ENCODE data around the gene NSD1. TPM values are rescaled to one million over a fixed set of nuclear protein-coding genes. Genes with fewer than 3 reads are reported as not detected.

The NSD1 gene
- total RNA-seq, 2 experiments from 2014 or later = 96.2 to 101 TPM

- Mint-ChIP-seq H3K36me3 (peaks cover 13% of the 10 kb centered on the region), H3K27ac (peak within 1 kb of the TSS; percentile 98), H3K4me1 (peaks cover 32% of the 10 kb centered on the region), H3K9me3 (no peaks in the 10 kb centered on the region), H3K4me3 (peak within 1 kb of the TSS; percentile 100), H3K27me3 (no peaks in the 10 kb centered on the region)
- ATAC-seq (ENCODE audit: low read depth) (peak; percentile 82), DNase-seq (peak; percentile 97)
- POLR2A ChIA-PET = interaction anchor here (0.6 to 4.2 kb wide), 20 partner anchors 11 to 775 kb away, joined by 3 to 51 read pairs (median 4); partner anchors contain the start of genes GRK6, LMAN2, NSD1 and PRELID1
Observed at GRCh38 chr5:177311723-177312648, 178.4 kb downstream of the NSD1 start, which contains the start of gene MXD3. Gene MXD3, minus strand, starts transcription at chr5:177311898. Its CDS starts 68 bp downstream, at chr5:177311830.

GRCh38 chr5:177312649-177313181, 179.1 kb downstream of the NSD1 start:
- Mint-ChIP-seq H3K9me3 (no peaks in the 10 kb centered on the region), H3K4me3 (peak overlapping the region; percentile 100), H3K27ac (peak overlapping the region; percentile 94), H3K36me3 (peaks cover 12% of the 10 kb centered on the region), H3K4me1 (peaks cover 34% of the 10 kb centered on the region), H3K27me3 (no peaks in the 10 kb centered on the region)
- peak; percentile 34 for ATAC-seq (ENCODE audit: low read depth)
- DNase-seq = peak; percentile 70
- POLR2A ChIA-PET = interaction anchor here (0.6 to 4.2 kb wide), 20 partner anchors 11 to 775 kb away, joined by 3 to 51 read pairs (median 4); partner anchors contain the start of genes LMAN2, NSD1, PRELID1 and PRR7

GRCh38 chr5:177313561-177314259, 180.1 kb downstream of the NSD1 start:
- Mint-ChIP-seq H3K4me1 (peaks cover 34% of the 10 kb centered on the region), H3K4me3 (peak overlapping the region; percentile 100), H3K36me3 (peaks cover 12% of the 10 kb centered on the region), H3K9me3 (no peaks in the 10 kb centered on the region), H3K27ac (peak overlapping the region; percentile 58), H3K27me3 (no peaks in the 10 kb centered on the region)
- POLR2A ChIA-PET = interaction anchor here (0.9 to 4.2 kb wide), 8 partner anchors 12 to 225 kb away, joined by 3 to 51 read pairs (median 14); partner anchors contain the start of genes LMAN2, NSD1, PRELID1 and RAB24
- no peak for ATAC-seq (ENCODE audit: low read depth)
- no peak for DNase-seq

GRCh38 chr5:177314376-177315342, 181.1 kb downstream of the NSD1 start:
- Mint-ChIP-seq H3K27me3 (no peaks in the 10 kb centered on the region), H3K36me3 (peaks cover 14% of the 10 kb centered on the region)
- POLR2A ChIA-PET = interaction anchor here (1.5 kb wide), 1 partner anchor 37 kb away, joined by 4 read pairs; the partner anchor contains the start of gene LMAN2

GRCh38 chr5:177315411-177315810, 181.8 kb downstream of the NSD1 start:
- ATAC-seq (ENCODE audit: low read depth) (no peak), DNase-seq (no peak)
- POLR2A ChIA-PET = interaction anchor here (0.6 to 1.5 kb wide), 4 partner anchors 16 to 205 kb away, joined by 3 to 5 read pairs (median 4); partner anchors contain the start of gene LMAN2
- Mint-ChIP-seq H3K4me3 (no peak overlapping the region), H3K36me3 (peaks cover 15% of the 10 kb centered on the region), H3K27ac (no peak overlapping the region), H3K27me3 (no peaks in the 10 kb centered on the region), H3K4me1 (peaks cover 34% of the 10 kb centered on the region), H3K9me3 (no peaks in the 10 kb centered on the region)

More at GRCh38 chr5:177314376-177315342, 181.1 kb downstream of the NSD1 start:
- H3K4me1 Mint-ChIP-seq = peaks cover 31% of the 10 kb centered on the region
- no peak overlapping the region for H3K4me3 Mint-ChIP-seq
- ATAC-seq (ENCODE audit: low read depth) = no peak
- no peak for DNase-seq
- no peak overlapping the region for H3K27ac Mint-ChIP-seq
- no peaks in the 10 kb centered on the region for H3K9me3 Mint-ChIP-seq

- H3K4me1 Mint-ChIP-seq = peaks cover 30% of the 10 kb centered on the region
- H3K36me3 Mint-ChIP-seq = peaks cover 13% of the 10 kb centered on the region
- DNase-seq = no peak
- no peaks in the 10 kb centered on the region for H3K27me3 Mint-ChIP-seq
- ATAC-seq (ENCODE audit: low read depth) = no peak
- no peak overlapping the region for H3K4me3 Mint-ChIP-seq
- POLR2A ChIA-PET = interaction anchor here (0.6 to 1.5 kb wide), 4 partner anchors 16 to 204 kb away, joined by 3 to 5 read pairs (median 4); partner anchors contain the start of gene LMAN2
- no peaks in the 10 kb centered on the region for H3K9me3 Mint-ChIP-seq
- H3K27ac Mint-ChIP-seq = no peak overlapping the region
Observed at GRCh38 chr5:177316005-177316404, 182.4 kb downstream of the NSD1 start.

GRCh38 chr5:177317959-177318377, 184.4 kb downstream of the NSD1 start:
- DNase-seq (peak; percentile 71), ATAC-seq (ENCODE audit: low read depth) (peak; percentile 63)
- Mint-ChIP-seq H3K27ac (no peak overlapping the region), H3K9me3 (no peaks in the 10 kb centered on the region), H3K27me3 (no peaks in the 10 kb centered on the region), H3K4me1 (peaks cover 31% of the 10 kb centered on the region), H3K4me3 (no peak overlapping the region), H3K36me3 (peaks cover 16% of the 10 kb centered on the region)
- POLR2A ChIA-PET = no interaction called here

GRCh38 chr5:177319913-177320588, 186.5 kb downstream of the NSD1 start:
- Mint-ChIP-seq H3K4me1 (peaks cover 36% of the 10 kb centered on the region), H3K4me3 (no peak overlapping the region), H3K9me3 (no peaks in the 10 kb centered on the region), H3K27me3 (no peaks in the 10 kb centered on the region), H3K36me3 (peaks cover 24% of the 10 kb centered on the region), H3K27ac (no peak overlapping the region)
- DNase-seq (no peak), ATAC-seq (ENCODE audit: low read depth) (peak; percentile 49)
- POLR2A ChIA-PET = interaction anchor here (0.6 to 1.4 kb wide), 6 partner anchors 8 to 136 kb away, joined by 3 to 5 read pairs (median 4); no protein-coding TSS in a partner anchor

GRCh38 chr5:177320879-177321278, 187.3 kb downstream of the NSD1 start:
- DNase-seq = no peak
- no peak for ATAC-seq (ENCODE audit: low read depth)
- Mint-ChIP-seq H3K27me3 (no peaks in the 10 kb centered on the region), H3K4me1 (peaks cover 40% of the 10 kb centered on the region), H3K9me3 (no peaks in the 10 kb centered on the region), H3K4me3 (no peak overlapping the region), H3K36me3 (peaks cover 26% of the 10 kb centered on the region), H3K27ac (no peak overlapping the region)
- POLR2A ChIA-PET = no interaction called here

GRCh38 chr5:177325868-177326381, 192.4 kb downstream of the NSD1 start:
- Mint-ChIP-seq H3K27ac (no peak overlapping the region), H3K27me3 (no peaks in the 10 kb centered on the region), H3K36me3 (peaks cover 19% of the 10 kb centered on the region), H3K9me3 (no peaks in the 10 kb centered on the region), H3K4me1 (peaks cover 25% of the 10 kb centered on the region), H3K4me3 (no peak overlapping the region)
- POLR2A ChIA-PET = interaction anchor here (1.1 kb wide), 1 partner anchor 13 kb away, joined by 3 read pairs; no protein-coding TSS in a partner anchor
- DNase-seq (no peak), ATAC-seq (ENCODE audit: low read depth) (no peak)

Measured in activated naive CD8-positive, alpha-beta T cell treated with anti-CD3 and anti-CD28 coated beads, Interleukin-2, amount 10 ng/mL, durations not matched to agents 7 days and 5 days (primary cell).